ENCODE measurements around the gene CMIP. TPM values are rescaled to one million over a fixed set of nuclear protein-coding genes. Genes with fewer than 3 reads are reported as not detected.

The CMIP gene
- total RNA-seq, 4 donors from 2014 or later = 17.1 to 60.5 (median 39.7) TPM

DNA sequence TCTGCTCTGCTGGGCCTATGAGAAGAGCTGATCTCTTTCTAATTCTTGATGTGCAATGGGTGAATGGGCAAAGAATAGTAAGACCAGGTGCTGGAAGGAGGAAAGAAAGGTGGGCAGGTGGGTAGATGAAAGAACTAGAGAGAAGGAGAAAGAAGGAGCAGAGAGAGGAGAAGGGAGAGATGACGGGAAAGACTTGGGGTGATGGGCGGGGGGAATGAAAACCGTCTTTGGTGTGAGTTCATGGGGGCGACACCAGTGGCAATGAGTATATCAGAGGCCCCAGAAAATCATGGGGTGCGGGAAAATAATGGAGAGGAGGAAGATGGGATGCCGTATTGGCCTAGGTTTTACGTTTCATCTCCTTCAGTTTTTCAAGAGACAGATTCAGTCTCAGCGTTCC lies 205.7 kb downstream of the CMIP start:
- no peak for TF ChIP-seq POLR2A (IDR thresholded peaks at IDR 0.05)
- TF ChIP-seq, protein P1, sequence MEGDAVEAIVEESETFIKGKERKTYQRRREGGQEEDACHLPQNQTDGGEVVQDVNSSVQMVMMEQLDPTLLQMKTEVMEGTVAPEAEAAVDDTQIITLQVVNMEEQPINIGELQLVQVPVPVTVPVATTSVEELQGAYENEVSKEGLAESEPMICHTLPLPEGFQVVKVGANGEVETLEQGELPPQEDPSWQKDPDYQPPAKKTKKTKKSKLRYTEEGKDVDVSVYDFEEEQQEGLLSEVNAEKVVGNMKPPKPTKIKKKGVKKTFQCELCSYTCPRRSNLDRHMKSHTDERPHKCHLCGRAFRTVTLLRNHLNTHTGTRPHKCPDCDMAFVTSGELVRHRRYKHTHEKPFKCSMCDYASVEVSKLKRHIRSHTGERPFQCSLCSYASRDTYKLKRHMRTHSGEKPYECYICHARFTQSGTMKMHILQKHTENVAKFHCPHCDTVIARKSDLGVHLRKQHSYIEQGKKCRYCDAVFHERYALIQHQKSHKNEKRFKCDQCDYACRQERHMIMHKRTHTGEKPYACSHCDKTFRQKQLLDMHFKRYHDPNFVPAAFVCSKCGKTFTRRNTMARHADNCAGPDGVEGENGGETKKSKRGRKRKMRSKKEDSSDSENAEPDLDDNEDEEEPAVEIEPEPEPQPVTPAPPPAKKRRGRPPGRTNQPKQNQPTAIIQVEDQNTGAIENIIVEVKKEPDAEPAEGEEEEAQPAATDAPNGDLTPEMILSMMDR (IDR thresholded peaks at IDR 0.05) = no peak
- intact Hi-C loops (cut with DNase I) = no loop called here
- Histone ChIP-seq H3K4me3 (no peak overlapping the region), H3K27ac (peak overlapping the region in 3 of 4 donors; percentile 74 to 80 (median 77)), H3K36me3 (peaks cover 7 to 45% (median 9%) of the 10 kb centered on the region in 3 donors), H3K27me3 (no peaks in the 10 kb centered on the region), H3K9me3 (no peaks in the 10 kb centered on the region), H3K4me1 (peaks cover 10 to 82% (median 30%) of the 10 kb centered on the region in 3 donors)
- WGBS, 2 donors = 94 to 95% methylated on average over 8 of the region's 8 CpGs
- no peak for DNase-seq

DNA sequence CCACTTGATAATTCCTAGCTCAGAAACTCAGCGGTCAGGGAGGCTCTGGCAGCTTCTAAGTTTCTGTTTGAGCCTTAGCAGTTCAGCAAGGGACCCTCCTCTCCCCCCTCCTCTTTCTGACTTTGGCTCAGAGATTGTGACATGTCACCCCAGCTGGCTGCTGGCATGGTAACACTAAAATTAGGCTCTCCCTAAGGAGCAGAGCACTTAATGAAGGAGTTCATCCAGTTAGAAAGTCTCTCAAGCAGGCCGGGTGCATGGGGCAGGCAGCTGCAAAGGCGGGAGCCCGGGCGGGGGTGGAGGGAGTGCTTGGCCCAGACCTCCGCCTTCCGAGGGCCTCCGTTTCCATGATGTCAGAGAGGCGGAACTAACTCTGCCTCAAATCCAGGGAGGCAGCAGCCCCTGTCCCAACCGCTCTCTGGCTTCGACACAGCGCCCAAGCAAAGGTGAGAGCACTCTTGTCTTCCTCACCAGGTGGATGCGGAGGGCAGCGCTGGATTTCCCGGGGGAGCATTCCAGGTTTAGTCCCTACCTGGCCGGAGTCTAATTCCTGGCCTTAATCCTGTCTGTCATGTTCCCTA lies 206.5 kb downstream of the CMIP start:
- WGBS, 2 donors = 35 to 73% methylated on average over 5 to 14 of the region's 16 CpGs
- peaks cover 10 to 74% (median 25%) of the 10 kb centered on the region in 3 donors for H3K4me1 ChIP-seq
- TF ChIP-seq, protein P1 (IDR thresholded peaks at IDR 0.05) = no peak
- TF ChIP-seq POLR2A (IDR thresholded peaks at IDR 0.05) = no peak
- peak overlapping the region in 1 of 4 donors; percentile 31 for H3K4me3 ChIP-seq
- DNase-seq = no peak
- intact Hi-C loops (cut with DNase I) = no loop called here
- H3K9me3 ChIP-seq = no peaks in the 10 kb centered on the region
- H3K36me3 ChIP-seq = peaks cover 7 to 53% (median 9%) of the 10 kb centered on the region in 3 donors
- no peaks in the 10 kb centered on the region for H3K27me3 ChIP-seq
- H3K27ac ChIP-seq = peak overlapping the region; percentile 10 to 80 (median 76)

DNA sequence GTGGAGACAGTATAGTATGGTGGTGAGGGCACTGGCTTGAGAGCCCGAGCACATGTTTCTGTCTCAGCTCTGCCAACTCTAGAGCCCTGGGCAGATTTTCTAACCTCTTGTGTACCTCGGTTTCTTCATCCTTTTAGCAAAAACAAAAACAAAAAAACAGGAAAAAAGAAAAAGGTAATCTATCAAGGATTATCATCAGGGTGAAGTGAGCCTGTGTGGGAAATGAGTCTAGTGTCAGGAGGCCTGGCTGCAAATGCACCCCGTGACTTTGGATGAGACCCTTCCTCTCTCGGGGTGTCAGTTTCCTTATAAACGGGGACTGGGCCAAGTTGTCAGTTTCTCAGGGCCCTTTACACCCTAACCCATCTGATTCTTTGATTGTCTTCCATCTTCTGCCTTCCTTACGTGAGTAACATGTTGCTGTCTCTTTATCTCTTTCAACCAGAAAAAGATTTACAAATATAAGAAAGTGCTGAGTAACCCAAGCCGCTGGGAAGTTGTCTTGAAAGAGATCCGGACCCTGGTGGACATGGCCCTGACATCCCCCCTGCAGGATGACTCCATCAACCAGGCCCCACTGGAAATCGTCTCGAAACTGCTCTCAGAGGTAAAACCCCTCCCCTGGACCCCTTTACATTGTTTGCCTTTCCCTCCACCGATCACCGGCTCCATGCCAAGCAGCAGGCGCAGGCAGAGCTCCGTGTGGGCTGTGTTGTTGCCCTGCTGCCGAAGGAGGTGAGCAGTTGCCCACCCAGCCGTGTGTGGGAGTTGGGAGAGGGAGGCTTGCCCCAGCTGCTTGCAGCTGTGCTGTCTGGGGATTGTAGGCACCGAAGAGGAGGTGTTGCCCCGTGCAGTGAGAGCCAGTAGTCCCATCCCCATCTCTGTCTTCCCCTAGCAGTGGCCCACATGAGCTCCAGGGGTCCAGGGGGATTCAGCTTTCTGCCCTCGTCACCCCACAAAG lies 207.4 kb downstream of the CMIP start:
- Histone ChIP-seq H3K9me3 (no peaks in the 10 kb centered on the region), H3K4me3 (peak overlapping the region in 2 of 4 donors; percentile 21 to 35), H3K27ac (peak overlapping the region in 3 of 4 donors; percentile 74 to 80 (median 77)), H3K4me1 (peaks cover 10 to 67% (median 25%) of the 10 kb centered on the region in 3 donors), H3K36me3 (peaks cover 7 to 62% (median 9%) of the 10 kb centered on the region in 3 donors), H3K27me3 (no peaks in the 10 kb centered on the region)
- intact Hi-C loops (cut with DNase I) = no loop called here
- no peak for DNase-seq
- WGBS, 2 donors = 67 to 76% methylated on average over 11 to 12 of the region's 19 CpGs
- TF ChIP-seq, protein P1 (IDR thresholded peaks at IDR 0.05) = no peak
- no peak for TF ChIP-seq POLR2A (IDR thresholded peaks at IDR 0.05)

DNA sequence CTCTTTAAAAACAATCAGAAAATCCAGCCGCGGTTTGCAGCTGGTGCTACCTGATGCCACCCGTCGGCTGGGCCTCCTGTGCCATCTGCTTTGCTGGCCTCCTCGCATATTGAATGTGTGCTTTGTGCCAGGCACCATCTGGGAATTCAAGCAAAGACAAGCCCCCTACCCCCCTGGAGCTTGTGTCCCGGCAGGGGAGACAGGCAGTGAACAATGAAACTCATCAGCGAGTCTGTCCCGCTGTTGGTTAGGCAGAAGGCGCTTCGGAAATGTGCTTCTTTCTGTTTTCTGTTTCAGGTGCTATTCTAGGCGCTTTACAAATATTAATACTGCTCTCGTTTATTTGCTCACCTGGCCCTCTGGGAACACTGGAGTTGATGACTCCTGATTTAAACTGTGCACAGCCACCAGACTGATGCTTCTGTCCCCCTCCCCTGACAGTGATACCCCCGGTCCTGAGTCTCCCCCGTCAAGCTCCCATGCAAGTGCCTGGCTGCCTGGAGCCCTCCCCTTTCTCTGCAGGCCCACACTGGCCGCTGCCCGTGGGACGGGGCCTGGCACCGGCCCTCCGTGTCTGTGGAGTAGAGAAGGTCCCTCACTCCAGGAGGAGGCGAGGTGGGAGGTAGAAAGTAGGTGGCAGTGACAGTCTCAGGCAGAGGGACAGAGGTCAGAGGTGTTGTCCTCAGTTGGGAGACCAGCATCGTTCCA lies 208.3 kb downstream of the CMIP start:
- intact Hi-C loops (cut with DNase I) = no loop called here
- H3K36me3 ChIP-seq = peaks cover 7 to 71% (median 9%) of the 10 kb centered on the region in 3 donors
- H3K4me1 ChIP-seq = peaks cover 10 to 59% (median 25%) of the 10 kb centered on the region in 3 donors

More for the DNA sequence above, 208.3 kb downstream of the CMIP start:
- 71 to 84% methylated on average over 12 to 17 of the region's 21 CpGs for WGBS, 2 donors
- TF ChIP-seq POLR2A (IDR thresholded peaks at IDR 0.05) = no peak
- TF ChIP-seq, protein P1 (IDR thresholded peaks at IDR 0.05) = no peak
- H3K4me3 ChIP-seq = peak overlapping the region in 2 of 4 donors; percentile 21 to 35
- no peaks in the 10 kb centered on the region for H3K27me3 ChIP-seq
- H3K27ac ChIP-seq = peak overlapping the region in 2 of 4 donors; percentile 60 to 74
- DNase-seq = no peak
- no peaks in the 10 kb centered on the region for H3K9me3 ChIP-seq

All from esophagus squamous epithelium (tissue), 5 donors.